NCI-H82 treated with DMSO at 0.1 percent for 48 hours (cell line): Measurements from ENCODE around the gene AMH.
"Not testable (repeated sequence)": the region's sequence is repeated elsewhere in the genome, so short reads cannot be mapped to it uniquely, and the experiment has no call there.

Experiments
- DNase-seq: peaks from one replicate; lab custom pipeline; 2025; ENCODE audit not compliant: unreplicated experiment; lab: John Stamatoyannopoulos, UW

Gene AMH

DNA sequence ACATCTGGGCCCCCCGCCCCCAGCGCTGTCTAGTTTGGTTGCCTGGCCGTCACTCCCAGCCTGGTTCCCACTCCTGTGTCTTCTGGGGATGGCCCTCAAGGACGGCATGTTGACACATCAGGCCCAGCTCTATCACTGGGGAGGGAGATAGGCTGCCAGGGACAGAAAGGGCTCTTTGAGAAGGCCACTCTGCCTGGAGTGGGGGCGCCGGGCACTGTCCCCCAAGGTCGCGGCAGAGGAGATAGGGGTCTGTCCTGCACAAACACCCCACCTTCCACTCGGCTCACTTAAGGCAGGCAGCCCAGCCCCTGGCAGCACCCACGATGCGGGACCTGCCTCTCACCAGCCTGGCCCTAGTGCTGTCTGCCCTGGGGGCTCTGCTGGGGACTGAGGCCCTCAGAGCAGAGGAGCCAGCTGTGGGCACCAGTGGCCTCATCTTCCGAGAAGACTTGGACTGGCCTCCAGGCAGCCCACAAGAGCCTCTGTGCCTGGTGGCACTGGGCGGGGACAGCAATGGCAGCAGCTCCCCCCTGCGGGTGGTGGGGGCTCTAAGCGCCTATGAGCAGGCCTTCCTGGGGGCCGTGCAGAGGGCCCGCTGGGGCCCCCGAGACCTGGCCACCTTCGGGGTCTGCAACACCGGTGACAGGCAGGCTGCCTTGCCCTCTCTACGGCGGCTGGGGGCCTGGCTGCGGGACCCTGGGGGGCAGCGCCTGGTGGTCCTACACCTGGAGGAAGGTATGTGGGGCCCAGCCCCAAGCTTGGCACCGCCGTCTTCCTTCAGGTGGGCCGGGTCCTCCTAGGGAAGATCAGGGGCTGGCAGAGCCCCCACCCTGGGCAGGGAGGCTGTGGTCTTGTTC is at the start of gene AMH:
TSS of gene AMH (plus strand) at position 314 of the 857 bp plus-strand sequence. CDS start at position 324, 10 bp downstream.
- DNase-seq, result no peak

DNA sequence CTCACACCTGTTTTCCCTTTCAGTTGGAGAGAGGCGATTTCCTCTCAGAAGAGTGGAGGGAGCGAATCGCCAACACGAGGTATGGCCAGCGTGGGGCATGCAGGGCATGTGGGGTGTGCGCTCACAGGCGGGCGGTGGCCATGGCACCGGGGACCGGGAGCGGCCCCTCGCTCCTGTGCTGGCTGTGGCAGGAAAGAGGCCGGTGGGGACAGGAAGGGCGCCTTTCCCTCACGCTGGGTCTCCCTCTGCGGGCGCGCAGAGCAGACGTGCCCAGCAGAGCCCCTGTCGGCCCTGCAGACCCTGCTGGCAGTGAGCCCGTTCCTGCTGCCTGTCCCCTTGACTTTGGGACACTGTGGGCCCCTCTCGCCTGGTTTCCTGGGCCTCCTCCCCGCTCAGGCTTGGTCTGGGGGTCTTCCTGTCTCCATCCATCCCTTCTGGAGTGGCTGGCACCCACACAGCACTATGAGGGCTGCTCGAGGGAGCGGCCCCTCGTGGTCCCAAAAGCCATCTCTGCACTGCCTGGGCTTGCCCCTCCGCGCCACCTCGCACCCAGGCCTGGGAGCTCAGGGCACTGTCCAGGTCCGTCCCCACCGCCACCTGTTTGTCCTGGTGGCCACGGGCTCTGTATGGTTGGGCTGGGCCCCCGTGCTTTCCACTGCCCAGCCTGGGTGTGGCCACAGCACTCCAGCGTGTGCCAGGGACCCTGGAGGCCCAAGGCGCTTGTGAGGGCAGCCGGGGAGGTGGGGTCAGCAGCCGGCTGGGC is 49.1 kb upstream of the AMH start:
- no peak for DNase-seq

DNA sequence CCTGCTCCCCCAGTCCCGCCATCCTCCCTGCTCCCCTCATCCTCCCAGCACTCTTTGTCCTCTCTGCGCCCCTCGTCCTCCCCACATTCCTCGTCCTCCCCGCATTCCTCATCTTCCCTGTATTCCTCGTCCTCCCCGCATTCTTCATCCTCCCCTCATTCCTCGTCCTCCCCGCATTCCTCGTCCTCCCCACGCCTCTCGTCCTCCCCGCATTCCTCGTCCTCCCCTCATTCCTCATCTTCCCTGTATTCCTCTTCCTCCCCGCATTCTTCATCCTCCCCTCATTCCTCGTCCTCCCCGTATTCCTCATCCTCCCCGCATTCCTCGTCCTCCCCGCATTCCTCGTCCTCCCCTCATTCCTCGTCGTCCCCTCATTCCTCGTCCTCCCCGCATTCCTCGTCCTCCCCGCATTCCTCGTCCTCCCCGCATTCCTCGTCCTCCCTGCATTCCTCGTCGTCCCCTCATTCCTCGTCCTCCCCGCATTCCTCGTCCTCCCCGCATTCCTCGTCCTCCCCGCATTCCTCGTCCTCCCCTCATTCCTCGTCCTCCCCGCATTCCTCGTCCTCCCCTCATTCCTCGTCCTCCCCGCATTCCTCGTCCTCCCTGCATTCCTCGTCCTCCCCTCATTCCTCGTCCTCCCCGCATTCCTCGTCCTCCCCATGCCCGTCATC is 48.4 kb upstream of the AMH start:
- DNase-seq, result not testable (repeated sequence)

DNA sequence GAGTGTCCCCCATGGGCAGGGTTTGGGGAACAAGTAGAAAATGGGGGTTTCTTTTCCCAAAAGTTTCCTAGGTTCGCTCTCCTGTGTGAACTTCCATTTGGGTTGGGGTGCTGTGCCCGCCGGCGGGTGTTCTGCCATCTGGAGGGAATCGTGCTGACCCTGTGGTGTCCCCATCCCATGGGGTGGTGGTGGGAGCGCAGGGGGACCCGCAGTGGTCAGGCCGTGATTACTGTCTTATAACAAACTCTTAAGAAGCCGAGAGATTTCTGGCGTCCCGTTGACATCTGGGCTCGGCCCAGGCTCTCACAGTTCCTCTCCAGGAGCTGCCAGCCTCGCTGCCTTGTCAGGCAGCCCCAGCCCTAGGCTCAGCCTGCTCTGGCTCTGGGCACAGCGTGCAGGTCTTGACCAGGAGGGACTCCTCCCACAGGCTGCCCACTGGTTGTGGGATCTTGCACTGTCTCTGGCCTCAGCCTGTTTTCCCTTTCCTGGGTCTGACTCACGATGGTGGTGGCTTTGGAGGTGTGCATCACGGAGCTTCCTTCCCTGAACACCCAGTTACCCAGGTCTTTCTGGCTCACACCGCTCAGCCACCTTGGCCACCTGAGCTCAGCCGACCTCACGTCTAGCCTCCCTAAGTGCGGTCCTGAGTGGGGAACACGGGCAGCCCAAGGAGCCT is 47.5 kb upstream of the AMH start:
- no peak for DNase-seq

DNA sequence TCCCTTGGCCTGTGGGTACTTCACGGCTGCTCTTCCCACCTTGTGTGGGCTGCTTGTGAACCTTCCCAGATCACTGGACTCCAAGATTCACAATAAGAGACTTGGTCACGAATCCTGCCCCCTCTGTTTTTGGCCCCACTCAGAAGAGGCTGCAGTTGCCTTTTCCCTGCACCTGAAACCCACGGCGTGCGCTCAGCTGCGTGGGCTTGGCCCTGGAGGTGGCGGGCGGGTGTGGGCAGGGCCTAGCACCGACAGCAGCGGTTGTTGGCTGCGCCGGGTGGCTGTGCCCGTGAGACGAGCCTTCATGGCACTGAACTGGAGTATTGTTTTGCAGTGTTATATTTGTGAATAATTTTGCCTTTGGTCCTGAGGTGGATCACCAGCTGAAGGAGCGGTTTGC is 46.8 kb upstream of the AMH start:
- no peak for DNase-seq

DNA sequence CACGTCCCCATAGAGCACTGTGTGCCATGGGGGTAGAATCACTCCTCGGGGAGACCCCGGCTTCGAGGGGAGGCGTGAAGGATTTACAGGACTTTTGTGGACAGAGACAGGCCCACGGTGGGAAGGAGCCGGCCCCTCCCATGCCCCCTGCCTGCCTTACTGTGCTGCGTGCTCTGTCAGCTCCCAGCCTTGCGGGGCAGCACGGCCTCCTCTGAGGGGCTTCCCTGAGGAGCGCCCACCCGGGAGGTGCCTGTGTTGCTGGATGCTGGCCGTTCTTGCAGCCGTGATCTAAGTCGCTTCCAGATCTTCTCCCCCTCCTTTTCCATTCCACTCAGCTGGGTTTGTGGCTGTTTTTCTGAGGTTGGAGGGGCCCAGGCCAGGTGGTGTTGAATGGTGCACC is 42.1 kb upstream of the AMH start:
- DNase-seq, result no peak

DNA sequence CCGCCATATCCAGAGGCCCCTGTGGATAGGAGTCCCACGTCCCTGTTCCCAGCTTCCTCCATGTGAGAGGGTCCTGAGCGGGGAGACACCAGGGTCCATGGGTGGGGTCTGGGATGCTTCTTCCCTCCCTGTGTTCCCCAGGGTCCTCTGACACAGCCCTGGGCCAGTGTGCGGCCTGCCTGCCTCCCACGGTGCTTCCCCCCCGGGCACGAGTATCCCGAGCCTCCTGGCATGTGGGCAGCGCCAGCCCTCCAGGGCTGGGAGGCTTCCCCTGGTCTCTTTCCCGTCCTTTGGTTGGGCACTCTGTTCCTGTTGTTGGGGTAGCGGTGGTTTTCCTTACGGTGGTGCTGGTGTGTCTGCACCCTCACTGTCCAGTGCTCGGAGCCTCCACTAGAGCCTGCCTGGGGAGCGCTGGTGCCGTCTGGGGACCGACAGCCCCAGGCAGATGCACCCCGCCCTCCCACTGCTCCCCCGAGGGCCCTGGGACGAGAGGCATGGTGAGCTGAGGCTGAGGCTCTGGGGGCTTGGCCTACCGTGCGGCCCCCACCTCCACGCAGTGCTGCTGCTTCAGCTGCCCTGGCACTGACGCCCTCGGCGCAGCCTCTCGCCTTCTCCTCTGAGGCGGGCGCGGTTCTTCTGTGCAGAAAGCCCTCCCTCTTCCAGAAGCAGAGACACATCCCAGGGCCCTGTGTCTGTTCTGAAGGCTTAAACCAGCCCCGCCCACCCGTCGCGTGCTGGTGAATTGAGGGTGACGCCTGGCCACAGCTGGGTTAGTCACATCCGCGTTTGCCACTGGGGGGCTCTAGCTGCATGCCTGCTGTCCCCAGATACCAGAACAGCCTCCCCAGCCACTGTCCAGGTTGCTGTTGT is 40.9 kb upstream of the AMH start:
- no peak for DNase-seq

DNA sequence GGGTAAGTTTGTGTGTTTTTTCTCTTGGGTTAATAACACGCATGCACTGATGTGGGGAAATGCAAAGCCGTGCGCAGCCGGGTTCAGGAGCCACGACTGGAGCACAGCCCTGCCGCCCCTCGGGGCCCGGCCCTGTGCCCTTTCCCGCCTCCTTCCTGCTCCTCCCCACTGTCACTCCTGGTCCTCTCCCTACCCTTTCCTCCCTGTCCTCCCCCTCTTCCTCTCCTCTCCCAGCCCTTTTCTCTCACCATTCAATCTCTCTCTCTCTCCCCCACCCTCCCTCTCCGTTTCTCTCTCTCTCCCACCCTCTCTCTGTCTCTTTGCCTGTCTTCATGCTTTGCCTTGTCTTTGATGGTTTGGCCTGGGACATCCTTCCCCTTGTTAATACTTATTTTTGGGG is 40.1 kb upstream of the AMH start:
- DNase-seq, result no peak

DNA sequence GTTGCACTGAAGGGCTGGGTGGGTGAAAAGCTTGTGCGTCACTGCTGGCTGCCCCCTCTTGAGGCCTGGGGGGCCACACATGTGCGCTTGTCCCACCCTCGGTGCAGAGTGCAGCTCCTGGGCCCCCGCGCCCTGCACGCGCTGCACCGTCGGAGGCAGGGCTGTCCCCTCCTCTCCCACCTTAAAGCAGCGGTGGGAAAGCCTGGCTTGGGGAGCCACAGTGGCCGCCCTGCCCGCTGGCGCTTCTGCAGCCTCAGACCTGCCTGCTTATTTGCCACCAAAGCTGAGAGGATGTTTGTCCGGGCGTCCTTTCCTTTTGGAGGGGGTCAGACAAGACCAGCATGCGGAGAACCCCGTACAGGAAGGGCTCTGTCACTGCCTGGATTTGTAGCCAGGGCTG is 39.7 kb upstream of the AMH start:
- no peak for DNase-seq

DNA sequence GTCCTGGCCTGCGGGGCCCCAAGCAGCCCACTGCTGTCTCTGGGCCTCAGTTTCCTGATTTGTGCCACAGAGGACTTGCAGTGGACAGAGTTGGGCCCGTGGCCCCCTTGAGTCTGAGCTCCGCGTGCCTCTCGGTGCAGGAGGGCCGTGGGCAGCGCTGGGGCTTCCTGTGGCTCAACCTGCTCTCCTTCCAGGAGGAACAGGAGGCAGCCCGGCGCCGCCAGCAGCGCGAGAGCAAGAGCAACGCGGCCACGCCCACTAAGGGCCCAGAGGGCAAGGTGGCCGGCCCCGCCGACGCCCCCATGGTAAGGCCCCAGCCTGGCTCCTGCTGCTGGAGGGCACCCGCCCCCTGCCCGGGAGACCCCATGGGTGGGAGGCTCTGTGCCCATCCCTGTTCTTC is 38.9 kb upstream of the AMH start:
- no peak for DNase-seq

DNA sequence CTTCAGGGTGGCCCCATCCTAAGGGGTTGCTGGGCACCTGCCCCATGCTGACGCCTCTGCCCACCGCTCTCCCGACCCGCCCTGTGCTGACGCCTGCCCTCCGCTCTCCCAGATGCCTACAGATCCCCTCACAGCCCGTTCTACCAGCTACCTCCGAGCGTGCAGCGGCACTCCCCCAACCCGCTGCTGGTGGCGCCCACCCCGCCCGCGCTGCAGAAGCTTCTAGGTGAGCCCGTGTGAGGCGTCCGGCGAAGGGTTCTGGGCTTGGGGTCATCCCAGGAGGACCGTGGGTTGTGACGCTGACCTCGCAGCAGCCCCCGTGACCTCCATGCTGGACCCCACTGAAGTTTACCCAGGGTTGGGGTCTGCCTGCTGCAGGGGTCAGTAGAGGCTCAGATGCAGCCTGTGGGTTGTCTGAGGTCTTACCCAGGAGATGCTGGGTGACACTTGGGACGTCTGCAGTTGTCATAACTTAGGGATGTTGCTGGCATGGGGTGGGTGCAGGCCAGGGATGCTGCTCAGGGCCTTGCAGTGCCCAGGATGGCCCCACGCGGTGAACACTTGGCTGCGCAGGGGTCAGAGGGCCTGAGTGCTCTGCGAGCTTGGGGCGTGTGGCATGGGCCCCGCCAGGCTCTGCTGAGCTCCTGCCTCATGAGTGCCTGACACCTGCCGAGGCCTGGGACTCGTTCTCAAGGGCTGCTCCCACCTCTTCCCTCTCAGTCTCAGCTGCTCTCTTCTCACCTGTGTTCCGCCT is 38.0 kb upstream of the AMH start:
- no peak for DNase-seq

DNA sequence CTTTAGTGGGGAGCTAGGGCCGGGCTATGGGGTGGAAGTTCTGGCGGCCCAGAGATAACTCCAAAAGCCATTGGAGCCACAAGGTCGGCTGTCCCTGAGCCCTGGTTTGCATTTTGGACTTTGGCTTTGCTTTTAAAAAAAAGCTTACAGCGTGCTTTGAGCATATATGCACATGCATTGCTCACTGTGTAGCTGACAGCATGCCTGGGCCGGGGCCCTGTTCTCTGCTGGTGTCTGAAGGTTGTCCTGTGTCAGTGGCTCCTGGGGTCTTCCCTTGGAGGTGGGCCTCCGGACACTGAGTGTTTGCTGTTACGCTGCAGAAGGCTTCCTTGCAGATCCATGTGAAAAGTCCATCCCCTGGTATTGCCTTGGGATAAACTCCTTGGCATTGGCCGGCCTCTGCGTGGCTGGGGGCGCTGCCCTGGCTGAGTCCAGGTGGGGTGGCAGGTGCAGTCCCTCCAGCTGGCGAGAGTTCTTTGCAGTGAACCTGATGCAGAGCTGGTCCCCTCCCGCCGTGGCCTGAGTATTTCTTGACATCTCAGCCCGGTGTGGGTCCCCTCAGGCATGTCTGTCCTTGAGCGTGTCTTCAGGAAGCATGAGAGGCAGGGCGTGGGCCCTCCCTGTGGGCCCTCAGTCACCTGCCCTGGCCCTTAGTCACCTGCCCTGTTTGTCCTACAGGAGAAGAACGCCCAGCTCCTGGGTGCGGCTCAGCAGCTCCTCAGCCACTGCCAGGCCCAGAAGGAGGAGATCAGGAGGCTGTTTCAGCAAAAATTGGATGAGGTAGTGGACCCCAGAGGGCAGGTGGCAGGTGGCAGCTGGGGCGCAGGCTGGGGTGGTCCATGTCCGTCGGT is 36.0 kb upstream of the AMH start:
- no peak for DNase-seq

DNA sequence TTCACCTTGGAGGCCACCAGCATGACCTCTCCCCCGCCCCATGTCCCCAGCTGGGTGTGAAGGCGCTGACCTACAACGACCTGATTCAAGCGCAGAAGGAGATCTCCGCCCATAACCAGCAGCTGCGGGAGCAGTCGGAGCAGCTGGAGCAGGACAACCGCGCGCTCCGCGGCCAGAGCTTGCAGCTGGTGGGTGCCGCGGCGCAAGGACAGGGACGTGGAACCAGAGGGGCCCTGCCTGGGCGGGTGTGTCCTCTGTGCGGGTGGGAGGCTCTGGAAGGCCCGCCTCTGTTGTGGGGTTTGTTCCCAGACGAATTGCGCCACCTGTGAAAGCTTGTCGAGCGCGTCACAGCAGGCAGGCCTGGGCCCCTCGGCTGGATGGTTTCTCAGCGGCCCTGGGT is 35.3 kb upstream of the AMH start:
- DNase-seq, result no peak

DNA sequence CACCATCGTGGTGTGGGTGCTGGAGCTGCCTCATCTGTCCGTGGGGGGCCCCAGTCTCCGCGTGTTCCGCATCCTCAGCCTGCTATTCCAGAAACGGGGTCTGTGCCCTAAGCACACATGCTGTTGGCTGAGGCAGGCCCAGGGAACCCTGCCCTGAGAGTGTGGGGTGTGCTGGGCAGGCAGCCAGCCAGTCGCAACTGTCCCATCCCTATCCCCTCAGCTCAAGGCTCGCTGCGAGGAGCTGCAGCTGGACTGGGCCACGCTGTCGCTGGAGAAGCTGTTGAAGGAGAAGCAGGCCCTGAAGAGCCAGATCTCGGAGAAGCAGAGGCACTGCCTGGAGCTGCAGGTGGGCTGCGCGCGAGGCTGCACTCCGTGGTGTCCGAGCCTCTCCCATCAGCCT is 34.9 kb upstream of the AMH start:
- no peak for DNase-seq

DNA sequence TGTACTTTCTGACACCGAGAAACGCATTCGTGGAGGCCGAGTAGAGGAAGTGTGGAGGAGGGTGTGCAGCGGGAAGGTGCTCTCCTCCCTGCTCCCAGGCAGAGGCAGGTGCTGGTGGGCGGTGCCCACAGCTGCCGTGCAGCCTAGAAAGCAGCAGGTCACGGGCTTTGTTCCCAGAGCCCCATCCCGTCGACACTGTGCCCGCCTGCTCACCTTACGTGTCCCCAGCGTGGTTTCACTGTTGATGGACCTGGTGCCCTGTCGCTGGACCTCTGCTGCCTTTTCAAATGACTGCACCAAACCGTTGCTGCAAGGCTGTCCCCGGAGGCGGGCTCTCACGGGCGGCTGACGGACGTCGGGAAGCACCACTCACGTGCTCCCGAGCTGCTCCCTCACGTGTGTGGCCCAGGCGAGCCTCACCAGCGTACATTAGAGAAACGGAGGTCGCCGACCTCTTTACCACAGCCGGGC is 33.8 kb upstream of the AMH start:
- DNase-seq, result no peak

DNA sequence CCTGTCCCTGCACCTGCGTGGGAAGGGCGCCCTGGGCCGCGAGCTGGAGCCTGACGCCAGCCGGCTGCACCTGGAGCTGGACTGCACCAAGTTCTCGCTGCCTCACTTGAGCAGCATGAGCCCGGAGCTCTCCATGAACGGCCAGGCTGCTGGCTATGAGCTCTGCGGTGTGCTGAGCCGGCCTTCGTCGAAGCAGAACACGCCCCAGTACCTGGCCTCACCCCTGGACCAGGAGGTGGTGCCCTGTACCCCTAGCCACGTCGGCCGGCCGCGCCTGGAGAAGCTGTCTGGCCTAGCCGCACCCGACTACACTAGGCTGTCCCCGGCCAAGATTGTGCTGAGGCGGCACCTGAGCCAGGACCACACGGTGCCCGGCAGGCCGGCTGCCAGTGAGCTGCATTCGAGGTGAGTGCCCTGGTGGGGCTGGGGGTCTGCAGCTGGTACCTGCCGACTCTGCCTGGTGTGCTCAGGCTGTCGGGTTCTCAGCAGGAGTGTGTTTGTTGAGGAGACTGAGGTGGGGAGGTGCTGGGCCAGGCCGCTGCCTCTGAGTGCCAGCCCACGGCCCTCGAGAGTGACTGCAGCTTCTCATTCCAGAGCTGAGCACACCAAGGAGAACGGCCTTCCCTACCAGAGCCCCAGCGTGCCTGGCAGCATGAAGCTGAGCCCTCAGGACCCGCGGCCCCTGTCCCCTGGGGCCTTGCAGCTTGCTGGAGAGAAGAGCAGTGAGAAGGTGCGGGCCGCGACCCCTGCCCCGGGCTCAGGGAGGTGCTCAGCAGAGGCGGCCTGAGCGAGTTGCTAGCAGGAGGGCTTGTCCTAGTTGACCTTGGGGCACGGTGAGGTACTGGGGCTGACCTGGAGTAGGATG is 32.5 kb upstream of the AMH start:
- no peak for DNase-seq

DNA sequence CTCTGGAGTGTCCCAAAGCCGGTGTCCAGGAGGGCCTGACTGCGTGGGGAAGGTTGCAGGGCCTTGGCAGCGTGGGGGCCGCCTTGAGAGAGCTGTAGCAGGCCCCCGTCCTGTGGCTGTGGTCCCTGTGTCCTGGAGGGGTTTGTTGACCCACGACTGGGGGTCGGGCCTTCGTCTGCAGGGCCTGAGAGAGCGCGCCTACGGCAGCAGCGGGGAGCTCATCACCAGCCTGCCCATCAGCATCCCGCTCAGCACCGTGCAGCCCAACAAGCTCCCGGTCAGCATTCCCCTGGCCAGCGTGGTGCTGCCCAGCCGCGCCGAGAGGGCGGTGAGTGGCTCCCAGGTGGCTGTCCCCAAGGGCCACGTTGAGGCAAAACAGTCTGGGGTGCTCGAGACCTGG is 31.5 kb upstream of the AMH start:
- no peak for DNase-seq

DNA sequence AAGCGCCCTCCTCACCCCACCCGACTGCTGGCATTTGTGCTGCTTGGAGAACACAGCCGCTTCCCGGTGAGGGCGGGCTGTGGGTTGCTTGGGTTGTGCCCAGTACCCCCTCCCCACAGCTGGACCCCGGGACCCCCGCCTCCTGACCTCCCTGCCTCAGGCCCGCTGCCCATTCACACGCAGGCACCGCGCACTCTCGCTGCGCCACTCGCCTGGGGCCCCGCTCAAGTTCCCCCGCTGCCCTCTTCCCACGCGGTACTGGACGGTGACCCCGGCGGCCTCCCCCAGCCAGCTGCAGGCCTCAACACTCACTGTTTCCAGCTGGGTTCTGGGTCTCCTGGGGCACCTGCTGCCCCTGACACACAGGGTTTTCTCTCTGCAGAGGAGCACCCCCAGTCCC is 29.4 kb upstream of the AMH start:
- DNase-seq, result no peak
